HepG2 (cell line): ENCODE results near the gene TKFC. TPM values are rescaled to one million over a fixed set of nuclear protein-coding genes. Genes with fewer than 3 reads are reported as not detected.

Experiments used
- ASH2L ChIP-seq: fragments of 300-600, 200-600 bp; sonication (generic); IDR thresholded peaks from 2 replicates; pipeline ENCODE4 v1.7.0; 2017; ENCODE audit warnings: low read depth, mild to moderate bottlenecking, moderate library complexity, mixed read lengths, low read length; ENCODE audit not compliant: insufficient read length
- BRD4 ChIP-seq: sonication (generic); formaldehyde crosslinking; IDR thresholded peaks from 2 replicates; pipeline ENCODE4 v1.4.0; 2020; ENCODE audit warnings: missing genetic modification reagents
- CCAR2 ChIP-seq: fragments of 200-400 bp; formaldehyde crosslinking; optimal IDR thresholded peaks from 2 replicates; pipeline ENCODE3; 2018; ENCODE audit warnings: low read depth, mild to moderate bottlenecking, low read length, moderate library complexity
- EP300 ChIP-seq, 3 experiments: sonication (generic) in 1 of 3; formaldehyde crosslinking in 1 of 3; IDR thresholded peaks; 2 replicates each; pipeline versions ENCODE4 v1.5.1 to v1.6.1; 2011 to 2020; ENCODE audit warnings: low read depth in 2 of 3, low read length in 2 of 3, borderline replicate concordance in 1 of 3, improper control_type of control experiment in 1 of 3, mild to moderate bottlenecking in 1 of 3, missing genetic modification reagents in 1 of 3, moderate library complexity in 1 of 3
- FOXM1 ChIP-seq: sonication (generic); formaldehyde crosslinking; IDR thresholded peaks from 2 replicates; pipeline ENCODE4 v1.5.0; 2020; ENCODE audit warnings: missing genetic modification reagents
- HMG20B ChIP-seq: conservative IDR thresholded peaks from 2 replicates; pipeline ENCODE4 v1.6.1; 2016; ENCODE audit warnings: missing genetic modification reagents, missing compliant biosample characterization
- KAT8 ChIP-seq: IDR thresholded peaks from 2 replicates; pipeline ENCODE4 v1.6.1; 2016; ENCODE audit warnings: missing genetic modification reagents, missing compliant biosample characterization
- KDM2A ChIP-seq: sonication (generic); formaldehyde crosslinking; IDR thresholded peaks from 2 replicates; pipeline ENCODE4 v1.4.0; 2020; ENCODE audit warnings: low read depth, missing genetic modification reagents, borderline replicate concordance
- MEIS1 ChIP-seq: sonication (generic); formaldehyde crosslinking; IDR thresholded peaks from 2 replicates; pipeline ENCODE4 v1.9.0; 2021; ENCODE audit warnings: mild to moderate bottlenecking, missing genetic modification reagents, moderate library complexity, borderline replicate concordance
- MEIS2 ChIP-seq: sonication (generic); formaldehyde crosslinking; IDR thresholded peaks from 2 replicates; pipeline ENCODE4 v1.9.0; 2021; ENCODE audit warnings: mild to moderate bottlenecking, missing genetic modification reagents
- NFIC ChIP-seq: IDR thresholded peaks from 2 replicates; pipeline ENCODE4 v1.6.1; 2012; ENCODE audit warnings: mild to moderate bottlenecking, low read length, inconsistent platforms
- POLR2AphosphoS2 ChIP-seq: IDR thresholded peaks from 2 replicates; pipeline ENCODE4 v1.6.1; 2011; ENCODE audit warnings: low read depth, low read length, improper control_type of control experiment
- SETDB1 ChIP-seq: sonication (generic); formaldehyde crosslinking; IDR thresholded peaks from 2 replicates; pipeline ENCODE4 v1.5.1; 2020; ENCODE audit warnings: missing genetic modification reagents, mild to moderate bottlenecking, borderline replicate concordance
- SIN3A ChIP-seq: IDR thresholded peaks from 2 replicates; pipeline ENCODE4 v1.6.1; 2011; ENCODE audit warnings: low read depth, mild to moderate bottlenecking, control low read depth, low read length, borderline replicate concordance
- SMAD1 ChIP-seq: sonication (generic); formaldehyde crosslinking; IDR thresholded peaks from 2 replicates; pipeline ENCODE4 v1.4.0; 2020; ENCODE audit warnings: missing genetic modification reagents, low read depth, mild to moderate bottlenecking, borderline replicate concordance
- SOX13 ChIP-seq, 3 experiments: fragments of 450-650 bp in 1 of 3; sonication (generic) in 1 of 3; formaldehyde crosslinking in 1 of 3; IDR thresholded peaks in 2 of 3; conservative IDR thresholded peaks in 1 of 3; 2 replicates each; pipeline versions ENCODE4 v1.5.0 to v1.6.1; 2016 to 2020; ENCODE audit warnings: antibody characterized with exemption in 1 of 3, mild to moderate bottlenecking in 1 of 3, missing compliant biosample characterization in 1 of 3, missing genetic modification reagents in 1 of 3, moderate library complexity in 1 of 3
- ZBTB3 ChIP-seq: sonication (generic); formaldehyde crosslinking; IDR thresholded peaks from 2 replicates; pipeline ENCODE4 v1.4.0; 2020; ENCODE audit warnings: low read depth, mild to moderate bottlenecking, moderate library complexity, missing genetic modification reagents, borderline replicate concordance
- ZEB1 ChIP-seq: IDR thresholded peaks from 2 replicates; pipeline ENCODE4 v1.6.1; 2012; ENCODE audit warnings: mild to moderate bottlenecking, low read depth, inconsistent platforms; ENCODE audit not compliant: insufficient replicate concordance
- ZFP36L2 ChIP-seq: sonication (generic); formaldehyde crosslinking; IDR thresholded peaks from 2 replicates; pipeline ENCODE4 v1.4.0; 2020; ENCODE audit warnings: missing genetic modification reagents
- ZNF549 ChIP-seq: sonication (generic); formaldehyde crosslinking; IDR thresholded peaks from 2 replicates; pipeline ENCODE4 v1.5.0; 2020; ENCODE audit warnings: missing genetic modification reagents
- ZNF570 ChIP-seq: sonication (generic); formaldehyde crosslinking; IDR thresholded peaks from 2 replicates; pipeline ENCODE4 v1.4.0; 2020; ENCODE audit warnings: mild to moderate bottlenecking, missing genetic modification reagents, borderline replicate concordance
- ZNF772 ChIP-seq: sonication (generic); formaldehyde crosslinking; IDR thresholded peaks from 2 replicates; pipeline ENCODE4 v1.5.0; 2020; ENCODE audit warnings: mild to moderate bottlenecking, missing genetic modification reagents
- polyA plus RNA-seq, 8 experiments: library from polyadenylated mRNA; depleted of rRNA in 3 of 8; stranded (reverse) in 7 of 8; unstranded in 1 of 8; fragments of >200 nt; fragmentation: Illumina TruSeq in 4 of 8; extraction: Trizol in 4 of 8; gene quantifications; 2 replicates each; pipeline versions ENCODE4 v1.2.1 to v1.2.3, GENCODE V29; 2011 to 2016; ENCODE audit warnings: low read depth in 4 of 8, missing spikeins in 1 of 8, mixed read lengths in 1 of 8; ENCODE audit not compliant: insufficient read depth in 1 of 8
- total RNA-seq, 5 experiments: library from RNA; depleted of rRNA; stranded (reverse); fragments of >200 nt; fragmentation: Illumina TruSeq; extraction: Trizol; gene quantifications; 2 replicates each; pipeline ENCODE4 v1.2.3, GENCODE V29; 2016; ENCODE audit warnings: low read depth in 1 of 5
- TF ChIP-seq, protein P1 (sequence below): sonication (generic); formaldehyde crosslinking; IDR thresholded peaks from 2 replicates; pipeline ENCODE4 v1.4.0; 2020; ENCODE audit warnings: missing genetic modification reagents, low read depth, mild to moderate bottlenecking, borderline replicate concordance
- TF ChIP-seq, protein P2 (sequence below): sonication (generic); formaldehyde crosslinking; IDR thresholded peaks from 2 replicates; pipeline ENCODE4 v1.5.0; 2020; ENCODE audit warnings: missing genetic modification reagents
- TF ChIP-seq, protein P3 (sequence below): sonication (generic); formaldehyde crosslinking; IDR thresholded peaks from 2 replicates; pipeline ENCODE4 v1.4.0; 2020; ENCODE audit warnings: missing genetic modification reagents
- TF ChIP-seq, protein P4 (sequence below): sonication (generic); formaldehyde crosslinking; IDR thresholded peaks from 2 replicates; pipeline ENCODE4 v1.8.1; 2023; ENCODE audit warnings: mild to moderate bottlenecking, missing genetic modification reagents

The TKFC gene
- total and polyA plus RNA-seq, 2 of the 13 experiments (the other 11 are each of a cell fraction or from before 2014, with no cell fraction given): 147 to 197 TPM

DNA sequence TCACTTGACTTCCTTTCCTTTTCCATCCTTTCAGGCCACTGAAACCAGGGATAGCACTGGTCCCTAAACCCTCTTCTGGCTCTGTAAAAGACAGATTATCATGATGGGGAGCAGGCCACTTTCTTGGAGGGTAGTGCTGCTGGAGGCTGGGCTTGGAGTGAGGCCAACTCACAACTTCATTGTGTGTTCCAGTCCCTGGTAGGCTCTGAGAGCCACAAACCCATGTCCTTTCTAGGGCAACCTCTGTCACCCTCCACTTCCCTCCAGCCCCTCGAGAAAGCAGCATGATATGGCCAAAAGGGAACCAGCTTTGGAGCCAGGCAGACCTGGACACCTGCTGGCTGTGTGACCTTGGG, 2.3 kb downstream of the TKFC start (continued):
- no peak for TF ChIP-seq HMG20B (CRISPR knock-in tag)
- TF ChIP-seq, protein P1, sequence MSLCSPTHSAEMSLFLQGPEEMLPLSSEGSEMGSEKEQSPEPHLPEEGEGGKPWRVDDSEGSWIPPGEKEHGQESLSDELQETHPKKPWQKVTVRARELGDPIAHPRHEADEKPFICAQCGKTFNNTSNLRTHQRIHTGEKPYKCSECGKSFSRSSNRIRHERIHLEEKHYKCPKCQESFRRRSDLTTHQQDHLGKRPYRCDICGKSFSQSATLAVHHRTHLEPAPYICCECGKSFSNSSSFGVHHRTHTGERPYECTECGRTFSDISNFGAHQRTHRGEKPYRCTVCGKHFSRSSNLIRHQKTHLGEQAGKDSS: no peak
- peak; percentile 39; the same call in 1 of the 2 replicates for TF ChIP-seq SIN3A
- TF ChIP-seq ZFP36L2 (CRISPR knock-in tag): no peak
- TF ChIP-seq, protein P2, sequence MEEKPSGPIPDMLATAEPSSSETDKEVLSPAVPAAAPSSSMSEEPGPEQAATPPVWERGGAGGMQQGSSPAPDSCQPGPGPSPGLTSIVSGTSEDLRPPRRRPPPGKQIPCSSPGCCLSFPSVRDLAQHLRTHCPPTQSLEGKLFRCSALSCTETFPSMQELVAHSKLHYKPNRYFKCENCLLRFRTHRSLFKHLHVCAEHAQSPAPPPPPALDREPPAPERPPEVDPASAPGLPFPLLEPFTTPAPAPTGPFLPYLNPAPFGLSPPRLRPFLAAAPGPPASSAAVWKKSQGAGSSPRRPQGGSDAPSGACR (CRISPR knock-in tag): no peak
- TF ChIP-seq MEIS2: no peak
- no peak for TF ChIP-seq CCAR2
- TF ChIP-seq MEIS1 (CRISPR knock-in tag): 0 out of 2 replicates have a peak, but pooled peaks have one; percentile 34
- TF ChIP-seq FOXM1 (CRISPR knock-in tag): no peak
- TF ChIP-seq EP300 (IDR thresholded peaks at IDR 0.05; ENCODE audit: low read depth in 2 of 2, low read length in 2 of 2): no peak
- TF ChIP-seq EP300 (CRISPR knock-in tag; IDR thresholded peaks at IDR 0.05; ENCODE audit: borderline replicate concordance): 0 out of 2 replicates have a peak, but pooled peaks have one; percentile 27
- no peak for TF ChIP-seq BRD4
- TF ChIP-seq ZNF570 (CRISPR knock-in tag): no peak
- no peak for TF ChIP-seq ZEB1
- no peak for TF ChIP-seq KDM2A
- TF ChIP-seq, protein P3, sequence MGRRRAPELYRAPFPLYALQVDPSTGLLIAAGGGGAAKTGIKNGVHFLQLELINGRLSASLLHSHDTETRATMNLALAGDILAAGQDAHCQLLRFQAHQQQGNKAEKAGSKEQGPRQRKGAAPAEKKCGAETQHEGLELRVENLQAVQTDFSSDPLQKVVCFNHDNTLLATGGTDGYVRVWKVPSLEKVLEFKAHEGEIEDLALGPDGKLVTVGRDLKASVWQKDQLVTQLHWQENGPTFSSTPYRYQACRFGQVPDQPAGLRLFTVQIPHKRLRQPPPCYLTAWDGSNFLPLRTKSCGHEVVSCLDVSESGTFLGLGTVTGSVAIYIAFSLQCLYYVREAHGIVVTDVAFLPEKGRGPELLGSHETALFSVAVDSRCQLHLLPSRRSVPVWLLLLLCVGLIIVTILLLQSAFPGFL (CRISPR knock-in tag): no peak
- no peak for TF ChIP-seq ASH2L
- no peak for TF ChIP-seq SETDB1 (CRISPR knock-in tag)
- no peak for TF ChIP-seq ZBTB3
- 0 out of 2 replicates have a peak, but pooled peaks have one; percentile 18 for TF ChIP-seq NFIC
- TF ChIP-seq, protein P4, sequence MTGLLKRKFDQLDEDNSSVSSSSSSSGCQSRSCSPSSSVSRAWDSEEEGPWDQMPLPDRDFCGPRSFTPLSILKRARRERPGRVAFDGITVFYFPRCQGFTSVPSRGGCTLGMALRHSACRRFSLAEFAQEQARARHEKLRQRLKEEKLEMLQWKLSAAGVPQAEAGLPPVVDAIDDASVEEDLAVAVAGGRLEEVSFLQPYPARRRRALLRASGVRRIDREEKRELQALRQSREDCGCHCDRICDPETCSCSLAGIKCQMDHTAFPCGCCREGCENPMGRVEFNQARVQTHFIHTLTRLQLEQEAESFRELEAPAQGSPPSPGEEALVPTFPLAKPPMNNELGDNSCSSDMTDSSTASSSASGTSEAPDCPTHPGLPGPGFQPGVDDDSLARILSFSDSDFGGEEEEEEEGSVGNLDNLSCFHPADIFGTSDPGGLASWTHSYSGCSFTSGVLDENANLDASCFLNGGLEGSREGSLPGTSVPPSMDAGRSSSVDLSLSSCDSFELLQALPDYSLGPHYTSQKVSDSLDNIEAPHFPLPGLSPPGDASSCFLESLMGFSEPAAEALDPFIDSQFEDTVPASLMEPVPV (CRISPR knock-in tag): no peak
- TF ChIP-seq ZNF549 (CRISPR knock-in tag): no peak
- TF ChIP-seq KAT8 (CRISPR knock-in tag): no peak
- no peak for TF ChIP-seq SOX13 (IDR thresholded peaks at IDR 0.05)
- no peak for TF ChIP-seq SOX13 (CRISPR knock-in tag; conservative IDR thresholded peaks at IDR 0.05 in 1 of 2, IDR thresholded peaks at IDR 0.05 in 1 of 2)
- no peak for TF ChIP-seq SMAD1 (CRISPR knock-in tag)
- no peak for TF ChIP-seq POLR2AphosphoS2
- no peak for TF ChIP-seq ZNF772 (CRISPR knock-in tag)
